Muscle of leg (tissue), 11 donors: Measurements from ENCODE around the gene RABGAP1L. TPM values are rescaled to one million over a fixed set of nuclear protein-coding genes. Genes with fewer than 3 reads are reported as not detected.
"Not testable (repeated sequence)": the region's sequence is repeated elsewhere in the genome, so short reads cannot be mapped to it uniquely, and the experiment has no call there.

ENCODE experiments used
- DNase-seq: peaks from one replicate; pipeline ENCODE4 v3.0.0; 2013
- H3K27ac ChIP-seq: one replicate; pipeline ENCODE4 v1.5.1; 2013; ENCODE audit warnings: mild to moderate bottlenecking, low read length, control low read depth
- H3K27me3 ChIP-seq: one replicate; pipeline ENCODE4 v1.6.1; 2013; ENCODE audit warnings: low read length; ENCODE audit not compliant: control insufficient read depth, insufficient read depth
- H3K36me3 ChIP-seq: one replicate; pipeline ENCODE4 v1.6.1; 2013; ENCODE audit warnings: low read length; ENCODE audit not compliant: control insufficient read depth, insufficient read depth
- H3K4me1 ChIP-seq: one replicate; pipeline ENCODE4 v1.6.1; 2013; ENCODE audit warnings: low read length; ENCODE audit not compliant: control insufficient read depth, insufficient read depth
- H3K4me3 ChIP-seq: one replicate; pipeline ENCODE4 v1.5.1; 2013; ENCODE audit warnings: low read length, control low read depth
- H3K9me3 ChIP-seq: replicated peaks from 2 replicates; pipeline ENCODE4 v1.6.1; 2013; ENCODE audit warnings: low read depth, low read length; ENCODE audit not compliant: control insufficient read depth
- WGBS: methylation state at CpG from one replicate; pipeline ENCODE4 v1.1.5; 2013; ENCODE audit warnings: missing lambda C conversion rate; ENCODE audit not compliant: insufficient coverage; 5-methylcytosine and 5-hydroxymethylcytosine counted together
- polyA plus RNA-seq, 8 donors: library from polyadenylated mRNA; unstranded; fragments of 120-200 nt; gene quantifications; one replicate each; pipeline versions ENCODE4 v1.2.1 to v1.2.3, GENCODE V29; 2013; ENCODE audit warnings: inconsistent platforms in 1 of 8, low replicate concordance in 1 of 8; ENCODE audit not compliant: insufficient read length in 8 of 8, insufficient read depth in 1 of 8
- total RNA-seq: library from RNA; stranded (reverse); fragments of 120-200 nt; gene quantifications from one replicate; pipeline ENCODE4 v1.2.4, GENCODE V29; 2013

Gene RABGAP1L
- total and polyA plus RNA-seq, 9 donors: 9.8 to 27.2 (median 11.6) TPM

GRCh38 chr1:174797398-174797797 lies 638.1 kb downstream of the RABGAP1L start:
- H3K4me1 ChIP-seq: peaks cover 7% of the 10 kb centered on the region
- no peak overlapping the region for H3K27ac ChIP-seq
- H3K36me3 ChIP-seq: no peaks in the 10 kb centered on the region
- DNase-seq: no peak
- no peaks in the 10 kb centered on the region for H3K27me3 ChIP-seq
- no peak overlapping the region for H3K4me3 ChIP-seq
- no peaks in the 10 kb centered on the region for H3K9me3 ChIP-seq
- 92% methylated on average over 2 of the region's 2 CpGs for WGBS

DNA sequence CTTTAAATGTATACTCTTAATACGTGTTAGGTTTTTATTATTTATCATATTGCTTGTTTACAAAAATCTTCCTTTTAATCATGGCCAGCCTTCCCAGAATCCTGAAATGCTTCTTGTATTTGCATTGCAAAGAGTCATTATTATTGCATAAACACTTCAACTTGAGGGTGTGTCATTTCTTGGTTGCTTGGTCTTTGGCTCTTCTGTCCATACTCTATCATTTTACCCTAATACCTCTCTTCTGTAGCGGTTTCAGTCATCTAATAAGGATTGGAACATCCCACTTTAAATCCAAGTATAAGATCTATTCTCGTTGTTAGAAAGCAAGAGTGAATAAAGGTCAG lies 639.8 kb downstream of the RABGAP1L start:
- H3K36me3 ChIP-seq: no peaks in the 10 kb centered on the region
- peak overlapping the region; percentile 56 for H3K4me3 ChIP-seq
- peak overlapping the region; percentile 88 for H3K27ac ChIP-seq
- H3K4me1 ChIP-seq: peaks cover 7% of the 10 kb centered on the region
- DNase-seq: no peak
- no peaks in the 10 kb centered on the region for H3K9me3 ChIP-seq
- no peaks in the 10 kb centered on the region for H3K27me3 ChIP-seq
- WGBS: no CpG with 5 or more reads among the region's 3 CpGs

DNA sequence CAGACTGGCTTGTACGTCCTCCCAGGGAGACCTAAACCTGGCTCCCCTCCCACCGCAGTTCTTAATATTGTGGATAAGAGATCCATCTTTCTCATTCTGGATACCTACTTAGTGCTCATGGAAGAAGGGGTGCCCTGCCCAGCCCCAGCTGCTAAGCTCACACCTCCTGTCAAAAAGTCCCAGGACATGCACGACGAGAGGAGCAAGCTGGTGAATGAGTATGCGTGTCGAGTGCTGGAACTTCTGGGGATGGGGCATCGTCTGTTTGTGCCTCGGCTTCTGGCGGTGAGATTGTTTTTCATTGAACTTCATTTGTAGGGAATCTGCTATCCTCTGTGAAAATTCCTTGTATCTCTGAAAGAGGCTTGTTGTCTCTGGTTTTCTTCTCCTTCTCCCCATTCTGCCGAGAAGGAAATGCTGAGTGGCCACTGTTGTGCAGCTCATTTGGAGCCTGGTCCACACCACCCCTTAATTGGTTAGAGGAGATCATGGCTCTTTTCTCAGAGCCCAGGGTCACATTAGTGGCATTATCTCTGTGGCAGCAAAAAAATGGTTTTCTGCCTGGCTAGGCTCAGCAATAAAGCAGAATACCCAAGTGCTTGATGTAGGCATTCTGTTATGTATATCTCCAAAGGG lies 641.0 kb downstream of the RABGAP1L start:
- DNase-seq: peak; percentile 54
- 0% methylated on average over 4 of the region's 10 CpGs for WGBS
- H3K27ac ChIP-seq: peak overlapping the region; percentile 88

DNA sequence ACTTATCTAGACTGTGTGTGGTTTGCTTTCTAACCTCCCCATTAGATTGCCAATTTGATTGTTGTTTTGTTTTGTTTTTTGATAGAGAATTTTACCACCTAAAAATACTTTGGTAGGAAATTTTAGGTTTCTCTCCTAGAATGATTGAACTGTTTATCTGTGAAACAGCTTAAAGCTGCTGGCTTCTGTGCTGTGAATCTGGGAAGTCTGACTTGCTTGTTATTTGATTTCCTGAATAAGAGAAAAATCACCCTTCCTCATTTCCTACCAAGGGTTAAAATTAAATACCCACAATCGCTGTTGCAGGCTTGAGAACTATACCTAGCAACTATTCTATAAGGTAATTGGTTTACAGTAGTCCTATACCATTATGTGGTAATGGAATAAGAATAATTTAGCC lies 641.6 kb downstream of the RABGAP1L start:
- H3K36me3 ChIP-seq: no peaks in the 10 kb centered on the region
- no CpG with 5 or more reads among the region's 1 CpG for WGBS
- peak overlapping the region; percentile 56 for H3K4me3 ChIP-seq
- no peaks in the 10 kb centered on the region for H3K9me3 ChIP-seq
- no peaks in the 10 kb centered on the region for H3K27me3 ChIP-seq
- H3K27ac ChIP-seq: peak overlapping the region; percentile 88
- peak; percentile 42 for DNase-seq
- peaks cover 7% of the 10 kb centered on the region for H3K4me1 ChIP-seq

More for the DNA sequence above, 641.0 kb downstream of the RABGAP1L start:
- Histone ChIP-seq H3K9me3 (no peaks in the 10 kb centered on the region), H3K4me3 (peak overlapping the region; percentile 56), H3K36me3 (no peaks in the 10 kb centered on the region), H3K27me3 (no peaks in the 10 kb centered on the region), H3K4me1 (peaks cover 7% of the 10 kb centered on the region)

DNA sequence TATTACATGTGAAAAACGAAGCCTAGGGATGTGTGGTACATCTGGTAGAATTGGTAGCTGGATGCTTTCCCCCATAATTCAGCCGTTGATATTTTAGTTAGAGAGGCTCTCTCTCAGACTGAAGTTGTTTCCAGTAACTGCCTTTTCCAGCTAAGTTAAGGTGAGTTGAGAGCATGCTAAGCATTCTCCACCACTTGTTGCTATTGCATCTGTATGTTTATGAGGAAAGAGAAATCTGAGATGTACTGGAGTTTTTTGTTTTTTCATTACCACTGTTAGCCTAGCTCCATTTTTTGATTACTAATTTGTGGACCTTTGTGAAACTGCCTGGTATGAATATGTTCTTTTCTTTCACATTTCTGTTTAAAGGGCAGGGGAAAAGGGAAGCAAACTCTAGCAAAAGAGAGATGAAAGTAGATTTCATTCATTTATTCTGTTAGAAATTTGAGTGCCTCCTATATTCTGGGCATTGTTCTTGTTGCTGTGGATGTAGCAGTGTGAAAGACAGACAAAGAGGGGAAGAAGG lies 650.5 kb downstream of the RABGAP1L start:
- Histone ChIP-seq H3K4me3 (no peak overlapping the region), H3K36me3 (peaks cover 6% of the 10 kb centered on the region), H3K27ac (no peak overlapping the region), H3K27me3 (no peaks in the 10 kb centered on the region), H3K4me1 (no peaks in the 10 kb centered on the region), H3K9me3 (no peaks in the 10 kb centered on the region)
- whole genome bisulfite sequencing: no CpG with 5 or more reads among the region's 2 CpGs
- DNase-seq: no peak

- peak; percentile 18 for DNase-seq
- Histone ChIP-seq H3K4me3 (no peak overlapping the region), H3K4me1 (no peaks in the 10 kb centered on the region), H3K36me3 (peaks cover 6% of the 10 kb centered on the region), H3K27ac (no peak overlapping the region), H3K27me3 (no peaks in the 10 kb centered on the region), H3K9me3 (no peaks in the 10 kb centered on the region)
These were observed 652.7 kb downstream of the RABGAP1L start for GRCh38 chr1:174812016-174812415.

DNA sequence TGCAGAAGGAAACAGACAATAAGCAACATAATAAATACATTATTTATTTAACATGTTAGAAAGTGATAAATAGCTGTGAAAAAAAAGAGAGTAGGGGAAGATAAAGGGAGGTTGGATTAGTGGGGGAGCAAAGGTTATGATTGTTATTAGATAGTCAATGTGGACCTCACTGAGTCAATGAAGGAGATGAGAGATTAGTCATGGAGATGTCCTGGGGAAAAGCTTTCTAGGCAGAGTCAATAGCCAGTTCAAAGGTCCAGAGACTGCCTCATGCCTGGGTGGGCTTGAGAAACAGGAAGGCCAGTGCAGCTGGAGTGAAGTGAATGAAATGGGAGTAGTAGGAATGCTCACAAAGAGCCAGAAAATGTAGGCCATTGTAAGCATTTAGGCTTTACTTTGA lies 653.3 kb downstream of the RABGAP1L start:
- H3K27ac ChIP-seq: no peak overlapping the region
- H3K27me3 ChIP-seq: no peaks in the 10 kb centered on the region
- H3K4me1 ChIP-seq: no peaks in the 10 kb centered on the region
- DNase-seq: peak; percentile 31
- H3K9me3 ChIP-seq: no peaks in the 10 kb centered on the region
- H3K4me3 ChIP-seq: no peak overlapping the region
- H3K36me3 ChIP-seq: peaks cover 6% of the 10 kb centered on the region

GRCh38 chr1:174815036-174815435 lies 655.7 kb downstream of the RABGAP1L start:
- DNase-seq: no peak
- no peaks in the 10 kb centered on the region for H3K4me1 ChIP-seq
- H3K9me3 ChIP-seq: no peaks in the 10 kb centered on the region
- H3K27me3 ChIP-seq: no peaks in the 10 kb centered on the region
- no peak overlapping the region for H3K27ac ChIP-seq
- H3K36me3 ChIP-seq: no peaks in the 10 kb centered on the region
- 86% methylated on average over 1 of the region's 3 CpGs for WGBS
- no peak overlapping the region for H3K4me3 ChIP-seq

- H3K27ac ChIP-seq: no peak overlapping the region
- DNase-seq: peak; percentile 37
- H3K4me3 ChIP-seq: no peak overlapping the region
These were observed 656.2 kb downstream of the RABGAP1L start for GRCh38 chr1:174815474-174815908.

DNA sequence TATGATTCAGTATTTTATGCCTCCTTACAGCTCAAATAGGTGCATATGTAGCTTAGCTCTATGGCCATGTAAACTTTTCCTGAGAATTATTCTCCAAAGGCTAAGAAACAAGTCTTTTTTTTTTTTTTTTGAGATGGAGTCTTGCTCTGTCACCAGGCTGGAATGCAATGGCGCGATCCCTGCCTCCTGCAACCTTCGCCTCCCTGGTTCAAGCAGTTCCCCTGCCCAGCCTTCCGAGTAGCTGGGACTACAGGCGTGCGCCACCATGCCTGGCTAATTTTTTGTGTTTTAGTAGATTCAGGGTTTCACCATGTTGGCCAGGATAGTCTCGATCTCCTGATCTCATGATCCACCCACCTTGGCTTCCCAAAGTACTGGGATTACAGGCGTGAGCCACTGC lies 657.3 kb downstream of the RABGAP1L start:
- H3K27me3 ChIP-seq, H3K9me3 ChIP-seq, H3K4me1 ChIP-seq, H3K36me3 ChIP-seq, DNase-seq, H3K4me3 ChIP-seq, H3K27ac ChIP-seq: not testable (repeated sequence)
- WGBS: 100% methylated on average over 3 of the region's 8 CpGs

More at GRCh38 chr1:174815474-174815908, 656.2 kb downstream of the RABGAP1L start:
- no peaks in the 10 kb centered on the region for H3K36me3 ChIP-seq
- no peaks in the 10 kb centered on the region for H3K27me3 ChIP-seq
- no peaks in the 10 kb centered on the region for H3K4me1 ChIP-seq
- H3K9me3 ChIP-seq: no peaks in the 10 kb centered on the region
